ENCODE data around the gene LSR. TPM values are rescaled to one million over a fixed set of nuclear protein-coding genes. Genes with fewer than 3 reads are reported as not detected.
"Not testable (repeated sequence)": the region's sequence is repeated elsewhere in the genome, so short reads cannot be mapped to it uniquely, and the experiment has no call there.

Gene LSR
- polyA plus RNA-seq, 3 donors: 0.08 to 0.17 TPM; not detected in 1

DNA sequence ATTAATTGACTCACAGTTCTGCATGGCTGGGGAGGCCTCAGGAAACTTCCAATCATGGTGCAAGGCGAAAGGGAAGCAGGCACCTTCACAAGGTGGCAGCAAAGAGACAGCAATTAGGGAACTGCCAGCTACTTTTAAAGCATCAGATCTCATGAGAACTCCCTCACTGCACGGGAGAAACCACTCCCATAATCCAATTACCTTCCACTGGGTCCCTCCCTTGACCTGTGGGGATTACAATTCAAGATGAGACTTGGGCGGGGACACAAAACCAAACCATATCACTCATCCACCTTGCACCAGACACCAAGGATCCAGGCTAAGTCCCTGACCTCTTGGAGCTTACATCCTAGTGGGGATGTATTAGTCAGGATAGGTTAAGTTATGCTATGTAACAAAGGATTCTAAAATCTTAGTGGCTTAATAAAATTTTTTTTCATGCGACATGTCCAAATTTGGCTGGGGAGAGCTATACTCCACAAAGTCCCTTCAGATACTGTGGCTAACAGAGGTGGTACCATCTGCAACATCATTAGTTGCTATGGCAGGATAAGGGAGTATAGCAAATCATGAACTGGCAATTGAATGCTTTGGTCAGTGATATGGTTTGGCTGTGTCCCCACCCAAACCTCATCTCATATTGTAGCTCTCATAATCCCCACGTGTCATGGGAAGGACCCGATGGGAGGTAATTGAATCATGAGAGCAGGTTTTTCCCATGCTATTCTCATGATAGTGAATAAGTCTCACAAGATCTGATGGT lies 12.0 kb upstream of the LSR start:
- Histone ChIP-seq H4K20me1 (ENCODE audit: insufficient read depth, low read length) (no peaks in the 10 kb centered on the region), H3K4me1 (ENCODE audit: control insufficient read depth in 1 of 2, insufficient read depth in 2 of 2, low read length in 2 of 2) (peaks cover 13 to 17% of the 10 kb centered on the region in 2 donors), H3K9ac (ENCODE audit: insufficient read depth, low read length, poor library complexity, severe bottlenecking) (no peak overlapping the region), H3K4me3 (replicated peaks in 1 of 3; ENCODE audit: low read depth in 2 of 3, low read length in 3 of 3) (no peak overlapping the region), H3K4me2 (replicated peaks; ENCODE audit: extremely low read depth, low read length, poor library complexity, severe bottlenecking) (no peak overlapping the region), H3K9me3 (replicated peaks in 1 of 2; ENCODE audit: control insufficient read depth in 1 of 2, insufficient read depth in 1 of 2, low read length in 2 of 2) (no peaks in the 10 kb centered on the region), H3K27me3 (ENCODE audit: control insufficient read depth in 2 of 2, insufficient read depth in 2 of 2, low read length in 2 of 2) (no peaks in the 10 kb centered on the region), H3K36me3 (replicated peaks in 1 of 2; ENCODE audit: control insufficient read depth in 1 of 2, insufficient read depth in 2 of 2, low read length in 2 of 2) (no peaks in the 10 kb centered on the region), H3K79me2 (ENCODE audit: insufficient read depth, low read length) (no peaks in the 10 kb centered on the region), H3K27ac (ENCODE audit: low read depth in 1 of 2, low read length in 2 of 2) (no peak overlapping the region), H2AFZ (ENCODE audit: insufficient read depth, low read depth, low read length, poor library complexity, severe bottlenecking) (no peak overlapping the region)
- H3K4me1 Mint-ChIP-seq: peaks cover 28% of the 10 kb centered on the region
- peaks cover 3 to 10% (median 3%) of the 10 kb centered on the region in 3 donors for H3K27me3 Mint-ChIP-seq (ENCODE audit: low read depth in 3 of 3)
- no peak for DNase-seq
- whole genome bisulfite sequencing (ENCODE audit: insufficient coverage): 58% methylated on average over 2 of the region's 6 CpGs
- peaks cover 4 to 14% (median 9%) of the 10 kb centered on the region in 7 donors for H3K9me3 Mint-ChIP-seq
- H3K27ac Mint-ChIP-seq: no peak overlapping the region
- intact Hi-C loops (cut with micrococcal nuclease): loop anchor here in 1 of 2 donors (5.0 kb wide), 1 partner anchor 50 kb away; no protein-coding TSS in a partner anchor
- peaks cover 0 to 3% of the 10 kb centered on the region in 2 donors for H3K36me3 Mint-ChIP-seq
- TF ChIP-seq, protein P1, sequence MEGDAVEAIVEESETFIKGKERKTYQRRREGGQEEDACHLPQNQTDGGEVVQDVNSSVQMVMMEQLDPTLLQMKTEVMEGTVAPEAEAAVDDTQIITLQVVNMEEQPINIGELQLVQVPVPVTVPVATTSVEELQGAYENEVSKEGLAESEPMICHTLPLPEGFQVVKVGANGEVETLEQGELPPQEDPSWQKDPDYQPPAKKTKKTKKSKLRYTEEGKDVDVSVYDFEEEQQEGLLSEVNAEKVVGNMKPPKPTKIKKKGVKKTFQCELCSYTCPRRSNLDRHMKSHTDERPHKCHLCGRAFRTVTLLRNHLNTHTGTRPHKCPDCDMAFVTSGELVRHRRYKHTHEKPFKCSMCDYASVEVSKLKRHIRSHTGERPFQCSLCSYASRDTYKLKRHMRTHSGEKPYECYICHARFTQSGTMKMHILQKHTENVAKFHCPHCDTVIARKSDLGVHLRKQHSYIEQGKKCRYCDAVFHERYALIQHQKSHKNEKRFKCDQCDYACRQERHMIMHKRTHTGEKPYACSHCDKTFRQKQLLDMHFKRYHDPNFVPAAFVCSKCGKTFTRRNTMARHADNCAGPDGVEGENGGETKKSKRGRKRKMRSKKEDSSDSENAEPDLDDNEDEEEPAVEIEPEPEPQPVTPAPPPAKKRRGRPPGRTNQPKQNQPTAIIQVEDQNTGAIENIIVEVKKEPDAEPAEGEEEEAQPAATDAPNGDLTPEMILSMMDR (IDR thresholded peaks at IDR 0.05): peak; percentile 2
- H3K4me3 Mint-ChIP-seq: no peak overlapping the region

DNA sequence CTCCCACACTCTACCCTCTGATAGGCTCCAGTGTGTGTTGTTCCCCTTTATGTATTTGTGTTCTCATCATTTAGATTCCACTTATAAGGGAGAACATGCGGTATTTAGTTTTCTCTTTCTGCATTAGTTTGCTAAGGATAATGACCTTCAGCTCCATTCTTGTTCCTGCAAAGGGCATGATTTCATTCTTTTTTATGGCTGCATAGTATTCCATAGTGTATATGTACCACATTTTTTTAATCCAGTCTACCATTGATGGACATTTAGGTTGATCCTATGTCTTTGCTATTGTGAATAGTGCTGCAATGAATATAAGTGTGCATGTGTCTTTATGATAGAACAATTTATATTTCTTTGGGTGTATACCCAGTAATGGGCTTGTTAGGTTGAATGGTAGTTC lies 9.2 kb upstream of the LSR start:
- Histone ChIP-seq H3K4me1 (ENCODE audit: control insufficient read depth in 1 of 2, insufficient read depth in 2 of 2, low read length in 2 of 2) (peaks cover 13 to 17% of the 10 kb centered on the region in 2 donors), H3K4me3 (replicated peaks in 1 of 3; ENCODE audit: low read depth in 2 of 3, low read length in 3 of 3) (peak overlapping the region in 1 of 3 experiments; percentile 27)
- not testable (repeated sequence) for H2AFZ ChIP-seq (ENCODE audit: insufficient read depth, low read depth, low read length, poor library complexity, severe bottlenecking); H3K9me3 ChIP-seq (replicated peaks in 1 of 2; ENCODE audit: control insufficient read depth in 1 of 2, insufficient read depth in 1 of 2, low read length in 2 of 2); H3K36me3 ChIP-seq (replicated peaks in 1 of 2; ENCODE audit: control insufficient read depth in 1 of 2, insufficient read depth in 2 of 2, low read length in 2 of 2); H3K4me2 ChIP-seq (replicated peaks; ENCODE audit: extremely low read depth, low read length, poor library complexity, severe bottlenecking); H3K27me3 ChIP-seq (ENCODE audit: control insufficient read depth in 2 of 2, insufficient read depth in 2 of 2, low read length in 2 of 2); H4K20me1 ChIP-seq (ENCODE audit: insufficient read depth, low read length); H3K27me3 Mint-ChIP-seq (ENCODE audit: low read depth in 3 of 3); DNase-seq; H3K9ac ChIP-seq (ENCODE audit: insufficient read depth, low read length, poor library complexity, severe bottlenecking); H3K27ac ChIP-seq (ENCODE audit: low read depth in 1 of 2, low read length in 2 of 2); H3K79me2 ChIP-seq (ENCODE audit: insufficient read depth, low read length); H3K36me3 Mint-ChIP-seq
- Mint-ChIP-seq H3K27ac (peak overlapping the region in 3 of 7 donors; percentile 60 to 96 (median 89)), H3K4me1 (peaks cover 28% of the 10 kb centered on the region), H3K9me3 (peaks cover 9 to 28% (median 22%) of the 10 kb centered on the region in 7 donors), H3K4me3 (peak overlapping the region in 1 of 2 donors; percentile 69)
- intact Hi-C loops (cut with micrococcal nuclease): loop anchor here in 1 of 2 donors (5.0 kb wide), 1 partner anchor 52 kb away; no protein-coding TSS in a partner anchor
- WGBS (ENCODE audit: insufficient coverage): no CpG with 5 or more reads among the region's 1 CpG

All from CD14-positive monocyte (primary cell).